IPS DF 4.7 (cell line): ENCODE data around the gene ITIH4.

Experiments
- DNase-seq: peaks from one replicate; pipeline ENCODE4 v3.0.0-alpha.2; 2013; ENCODE audit warnings: low spot score; ENCODE audit errors: extremely low read depth

ITIH4 gene

GRCh38 chr3:52848617-52849016, 18.1 kb upstream of the ITIH4 start:
- DNase-seq, result no peak

GRCh38 chr3:52847726-52848125, 17.3 kb upstream of the ITIH4 start:
- no peak for DNase-seq

GRCh38 chr3:52847241-52847640, 16.8 kb upstream of the ITIH4 start:
- no peak for DNase-seq

DNA sequence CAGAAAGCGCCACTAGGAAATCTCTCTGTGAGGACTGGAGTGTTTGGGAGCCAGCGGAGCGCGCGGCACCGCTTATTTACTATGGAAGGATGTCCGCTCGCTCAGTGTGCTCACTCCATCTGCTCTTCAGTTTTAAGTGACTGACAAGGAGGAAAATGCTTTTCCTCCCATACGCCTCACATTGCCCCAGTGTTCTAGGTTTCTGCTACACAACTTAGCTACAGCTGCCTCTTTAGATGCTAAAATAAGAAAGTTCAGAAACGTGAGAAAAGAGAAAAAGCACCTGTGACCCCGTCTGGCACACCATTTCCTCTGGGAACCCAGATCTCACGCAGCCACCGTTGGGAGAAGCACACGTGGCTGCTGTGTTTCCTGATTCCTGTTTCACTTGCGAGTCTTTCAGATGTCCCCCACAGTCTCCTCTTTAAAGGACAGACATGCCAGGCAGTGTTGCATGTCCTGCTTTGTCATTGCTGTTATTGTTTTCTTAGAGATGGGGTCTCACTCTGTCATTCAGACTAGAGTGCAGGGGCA, 16.0 kb upstream of the ITIH4 start:
- no peak for DNase-seq

- no peak for DNase-seq
Measured at GRCh38 chr3:52845691-52846431, 15.4 kb upstream of the ITIH4 start.

DNA sequence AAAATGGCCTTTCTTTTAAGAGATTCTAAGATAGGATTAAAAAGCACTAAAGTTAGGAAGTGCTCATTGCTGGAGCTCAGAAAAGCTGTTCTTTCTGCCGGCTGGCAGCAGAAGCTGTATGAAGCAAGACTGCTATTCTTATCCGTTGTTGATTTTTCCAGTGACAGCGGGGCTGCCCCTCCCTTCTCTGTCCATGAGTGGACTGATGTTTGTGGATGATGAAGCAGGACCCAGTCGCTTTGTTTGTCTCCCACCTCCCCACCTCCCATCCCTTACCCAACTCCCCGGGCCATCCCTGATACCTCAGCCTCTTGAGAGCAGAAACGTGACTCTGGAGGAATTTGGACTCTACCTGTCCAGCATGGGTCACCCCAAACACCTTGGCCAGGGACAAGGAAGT, 14.7 kb upstream of the ITIH4 start:
- no peak for DNase-seq

- DNase-seq, result no peak
Measured at GRCh38 chr3:52844290-52844975, 14.0 kb upstream of the ITIH4 start.

- DNase-seq, result no peak
Measured at GRCh38 chr3:52843881-52844280, 13.4 kb upstream of the ITIH4 start.

DNA sequence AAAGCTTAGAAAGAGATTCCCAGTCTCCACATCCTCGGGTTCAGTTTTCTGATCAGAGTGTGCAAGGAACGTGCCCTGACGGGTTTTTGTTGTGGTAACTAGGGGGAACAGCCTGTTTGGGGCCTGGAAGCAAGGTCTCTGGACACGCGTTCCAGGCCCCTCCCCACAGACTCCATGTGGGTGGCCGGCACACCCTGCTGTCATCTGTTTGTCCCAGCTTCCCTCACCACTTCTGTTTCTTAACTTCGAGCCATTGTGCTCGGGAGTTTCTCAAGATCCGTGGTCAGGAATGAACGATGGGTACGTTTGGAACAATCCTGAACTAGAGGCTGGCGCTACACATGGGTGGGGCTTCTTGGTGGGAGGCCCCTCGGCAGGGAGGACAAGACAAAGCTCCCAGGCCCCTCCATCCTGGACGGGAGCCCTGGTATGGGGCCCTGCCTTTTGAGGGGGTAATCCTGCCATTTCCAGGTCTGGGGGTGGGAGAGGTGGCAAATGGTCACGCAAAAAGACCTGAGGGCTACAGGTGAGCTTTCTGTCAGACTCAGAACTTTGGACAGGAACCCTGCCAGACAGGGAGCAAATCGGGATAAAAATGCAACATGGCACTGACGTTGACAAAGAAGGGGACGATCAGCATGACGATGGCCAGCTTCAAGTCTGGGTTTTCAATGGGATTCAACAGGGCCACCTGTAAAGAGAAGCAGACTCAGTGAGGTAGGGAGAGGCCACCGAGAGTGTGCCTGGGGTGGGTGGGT, 12.8 kb upstream of the ITIH4 start:
- no peak for DNase-seq

DNA sequence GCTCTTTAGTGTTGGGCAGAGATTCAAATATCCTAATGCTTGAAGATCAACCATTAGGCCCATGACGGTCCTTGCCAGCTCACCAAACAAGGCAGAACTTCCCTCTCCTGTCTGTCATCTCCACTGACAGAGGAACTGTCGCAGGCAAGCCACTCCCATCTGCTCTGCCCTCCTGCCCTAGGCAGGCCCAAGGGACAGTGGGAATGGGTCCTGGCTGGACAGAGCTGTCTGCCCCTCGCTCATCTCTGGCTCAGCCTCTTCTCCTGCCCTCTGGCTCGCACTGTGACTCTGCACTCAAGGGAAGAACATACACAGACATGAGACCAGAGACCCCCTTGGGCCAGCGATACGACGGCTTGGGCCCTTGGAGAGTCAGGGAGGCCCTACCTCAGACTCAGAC, 12.0 kb upstream of the ITIH4 start:
- DNase-seq, result no peak

GRCh38 chr3:52841981-52842340, 11.5 kb upstream of the ITIH4 start:
- no peak for DNase-seq

DNA sequence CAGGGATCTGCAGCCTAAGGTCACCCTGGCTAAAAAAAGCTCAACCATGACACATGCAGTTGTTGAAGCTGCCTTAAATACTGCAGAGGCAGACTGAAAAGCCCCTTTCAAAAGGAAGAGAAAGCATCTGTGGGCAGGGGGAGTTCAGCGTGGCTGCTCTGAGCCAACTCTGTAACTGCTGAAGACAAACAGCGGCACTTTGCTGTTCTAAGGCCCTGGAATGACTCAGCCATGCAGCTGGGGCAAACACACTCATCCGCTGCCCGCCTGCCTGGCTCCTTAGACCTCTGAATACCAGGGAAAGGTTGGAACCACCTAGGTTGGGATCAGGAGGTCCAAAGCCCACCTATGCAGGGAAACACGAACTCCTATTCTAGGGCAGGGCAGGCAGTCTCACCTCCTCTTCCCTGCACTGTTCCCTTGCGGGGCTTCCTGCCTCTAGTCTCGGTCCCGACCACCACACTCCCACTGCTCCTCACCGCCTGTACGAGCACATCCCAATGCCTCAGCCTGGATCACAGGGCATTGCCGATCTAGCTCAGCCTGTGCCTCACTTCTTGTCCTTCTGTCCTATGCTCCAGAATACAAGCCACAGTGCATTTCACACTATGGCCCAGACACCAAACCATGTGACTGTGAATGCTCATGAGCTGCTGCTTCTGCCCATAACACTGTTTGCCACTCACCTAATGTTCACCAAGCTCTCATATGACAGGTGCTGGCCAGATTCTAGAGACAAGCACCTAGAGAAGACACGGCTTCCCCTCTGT, 10.9 kb upstream of the ITIH4 start:
- DNase-seq, result no peak

GRCh38 chr3:52839892-52840545, 9.5 kb upstream of the ITIH4 start:
- DNase-seq, result no peak

- no peak for DNase-seq
Measured at GRCh38 chr3:52839268-52839575, 8.8 kb upstream of the ITIH4 start.

DNA sequence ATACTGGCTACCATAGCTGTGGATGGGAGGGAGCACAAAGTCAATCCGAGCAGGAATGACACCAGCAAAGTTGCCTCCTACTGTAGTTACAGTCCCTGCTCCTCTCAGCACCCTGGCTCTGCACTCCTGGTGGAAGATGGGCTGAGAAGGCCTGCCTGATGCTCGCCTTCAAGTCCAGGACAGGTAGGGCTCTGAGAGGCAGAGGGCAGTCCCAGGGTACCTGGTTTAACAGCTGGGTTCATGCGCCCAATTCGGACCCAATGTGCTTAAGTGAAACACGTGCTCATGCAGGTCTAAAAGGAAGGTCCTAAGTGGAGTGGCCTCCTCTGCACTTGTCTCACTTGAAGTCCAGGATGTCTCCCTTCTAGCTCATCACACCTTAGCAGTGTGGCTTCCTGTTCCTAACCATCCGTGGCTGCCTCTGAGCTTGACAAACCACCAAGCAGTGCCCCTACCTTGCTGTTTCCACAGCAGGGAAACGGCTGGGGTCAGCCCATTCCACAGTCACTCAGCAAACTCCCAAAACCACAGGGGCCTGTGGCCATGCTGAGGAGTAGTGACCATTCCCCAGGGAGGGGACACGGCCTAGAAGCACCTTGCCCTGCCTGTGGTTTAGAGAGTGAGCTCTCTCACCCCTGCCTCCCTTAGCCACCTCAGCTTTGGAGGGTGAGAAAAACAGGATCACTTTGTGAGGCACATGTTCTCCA, 8.2 kb upstream of the ITIH4 start:
- no peak for DNase-seq

DNA sequence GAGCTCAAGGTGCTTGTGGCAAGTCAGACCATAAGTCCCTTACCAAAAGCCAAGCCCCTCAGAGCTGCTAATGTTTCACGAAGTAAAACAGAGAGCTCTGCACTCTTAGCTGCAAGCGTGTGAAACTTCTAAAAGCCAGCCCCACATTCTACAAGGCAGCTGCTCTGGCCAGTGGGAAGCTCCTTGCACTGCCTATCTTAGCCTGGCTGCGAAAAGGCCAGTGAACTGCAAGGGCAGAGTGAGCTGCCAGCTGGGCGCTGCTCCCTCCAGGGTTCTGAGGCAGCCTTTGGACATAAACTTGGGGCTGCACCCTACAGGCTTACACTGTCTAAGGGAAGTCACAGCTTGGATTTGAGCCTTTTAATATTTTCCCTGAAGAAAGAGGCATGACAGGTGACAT, 6.5 kb upstream of the ITIH4 start:
- no peak for DNase-seq

DNA sequence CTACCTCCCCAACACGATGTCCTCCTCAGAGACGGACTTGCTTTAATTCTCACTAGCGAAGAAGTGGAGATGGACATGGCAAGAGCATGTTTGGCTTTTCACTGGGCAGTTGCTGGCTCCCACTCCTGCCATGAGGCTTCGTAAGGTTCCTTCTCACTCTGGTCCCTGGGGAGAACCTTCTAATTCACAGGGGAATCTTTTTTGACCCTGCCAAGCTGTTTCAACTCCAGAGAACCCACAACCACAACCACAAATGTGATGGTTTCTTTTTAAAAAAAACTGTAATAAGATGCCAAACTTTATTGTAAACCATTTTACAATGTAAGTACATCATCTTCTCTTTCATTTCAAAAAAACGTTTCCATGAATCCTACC, 6.0 kb upstream of the ITIH4 start:
- no peak for DNase-seq

DNA sequence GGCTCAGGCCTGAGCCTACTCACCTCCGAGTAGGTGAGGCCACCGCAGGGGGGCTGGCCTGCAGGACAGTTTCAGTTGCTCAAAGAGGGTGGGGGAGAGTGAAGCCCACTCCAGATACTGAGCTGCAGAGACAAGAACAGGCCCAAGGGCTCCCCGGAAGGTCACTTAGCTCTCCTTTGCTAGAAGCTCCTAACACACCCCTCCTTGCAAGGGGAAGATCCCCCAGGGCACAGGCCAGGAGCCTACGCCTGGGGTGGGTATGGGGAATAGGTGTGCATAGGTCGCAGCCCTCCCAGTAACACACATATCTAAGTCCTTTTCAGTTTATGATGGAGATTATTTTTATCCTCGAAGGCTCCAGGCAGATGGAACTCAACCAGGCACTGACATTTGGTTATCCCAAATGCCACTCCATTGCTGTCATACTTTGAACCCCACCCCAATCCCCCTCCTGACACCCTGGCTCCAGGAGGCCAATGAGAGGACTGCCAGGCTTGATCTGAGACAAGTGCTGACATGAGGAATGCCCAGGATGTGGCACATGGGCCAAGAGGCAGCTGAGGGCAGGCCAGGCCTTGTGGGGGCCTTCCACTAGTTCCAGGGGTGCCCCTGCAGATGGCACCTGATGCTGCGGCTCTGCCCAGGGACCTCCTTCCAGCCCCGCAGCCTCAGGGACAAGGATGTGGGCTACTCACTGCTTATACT, 5.4 kb upstream of the ITIH4 start:
- no peak for DNase-seq

- DNase-seq, result no peak
Measured at GRCh38 chr3:52834871-52835501, 4.5 kb upstream of the ITIH4 start, which contains the start of gene MUSTN1. Gene MUSTN1, minus strand, starts transcription at chr3:52835019. Its CDS starts 71 bp downstream, at chr3:52834948.
